Mesothelial cell of epicardium (in vitro differentiated cells): Measurements from ENCODE around the gene ADD1. TPM values are rescaled to one million over a fixed set of nuclear protein-coding genes. Genes with fewer than 3 reads are reported as not detected.
A peak's percentile ranks its signal among the peaks of the same experiment; 100 is the strongest.

ENCODE experiments used
- DNase-seq, 2 experiments: peaks; one replicate each; pipeline ENCODE4 v3.0.0; 2021; ENCODE audit warnings: low spot score in 2 of 2; ENCODE audit not compliant: unreplicated experiment in 2 of 2
- H3K27ac Mint-ChIP-seq: 2 replicates; pipeline ENCODE4 v1.8.0; 2021; ENCODE audit warnings: mixed read lengths
- H3K27me3 Mint-ChIP-seq: 2 replicates; pipeline ENCODE4 v1.8.0; 2021; ENCODE audit warnings: low read depth, mixed read lengths
- H3K36me3 Mint-ChIP-seq: 2 replicates; pipeline ENCODE4 v1.8.0; 2021; ENCODE audit warnings: mixed read lengths
- H3K4me1 Mint-ChIP-seq: 2 replicates; pipeline ENCODE4 v1.8.0; 2021; ENCODE audit warnings: mixed read lengths
- H3K4me3 Mint-ChIP-seq: 2 replicates; pipeline ENCODE4 v1.8.0; 2021; ENCODE audit warnings: mild to moderate bottlenecking, moderate library complexity, mixed read lengths
- H3K9me3 Mint-ChIP-seq: 2 replicates; pipeline ENCODE4 v1.8.0; 2021; ENCODE audit warnings: mixed read lengths
- total RNA-seq: library from RNA; stranded (reverse); gene quantifications from 3 replicates; pipeline ENCODE4 v1.2.1, GENCODE V29; 2021
- TF ChIP-seq, protein P1 (sequence below): fragments of 200-600 bp; sonication (generic); IDR thresholded peaks from one replicate; pipeline ENCODE4 v1.5.0; 2021; ENCODE audit warnings: antibody characterized with exemption; ENCODE audit not compliant: unreplicated experiment

ADD1 gene, protein sequence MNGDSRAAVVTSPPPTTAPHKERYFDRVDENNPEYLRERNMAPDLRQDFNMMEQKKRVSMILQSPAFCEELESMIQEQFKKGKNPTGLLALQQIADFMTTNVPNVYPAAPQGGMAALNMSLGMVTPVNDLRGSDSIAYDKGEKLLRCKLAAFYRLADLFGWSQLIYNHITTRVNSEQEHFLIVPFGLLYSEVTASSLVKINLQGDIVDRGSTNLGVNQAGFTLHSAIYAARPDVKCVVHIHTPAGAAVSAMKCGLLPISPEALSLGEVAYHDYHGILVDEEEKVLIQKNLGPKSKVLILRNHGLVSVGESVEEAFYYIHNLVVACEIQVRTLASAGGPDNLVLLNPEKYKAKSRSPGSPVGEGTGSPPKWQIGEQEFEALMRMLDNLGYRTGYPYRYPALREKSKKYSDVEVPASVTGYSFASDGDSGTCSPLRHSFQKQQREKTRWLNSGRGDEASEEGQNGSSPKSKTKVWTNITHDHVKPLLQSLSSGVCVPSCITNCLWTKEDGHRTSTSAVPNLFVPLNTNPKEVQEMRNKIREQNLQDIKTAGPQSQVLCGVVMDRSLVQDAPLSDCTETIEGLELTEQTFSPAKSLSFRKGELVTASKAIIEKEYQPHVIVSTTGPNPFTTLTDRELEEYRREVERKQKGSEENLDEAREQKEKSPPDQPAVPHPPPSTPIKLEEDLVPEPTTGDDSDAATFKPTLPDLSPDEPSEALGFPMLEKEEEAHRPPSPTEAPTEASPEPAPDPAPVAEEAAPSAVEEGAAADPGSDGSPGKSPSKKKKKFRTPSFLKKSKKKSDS
- 277 to 297 TPM (median 287 TPM) in 3 replicates for total RNA-seq

DNA sequence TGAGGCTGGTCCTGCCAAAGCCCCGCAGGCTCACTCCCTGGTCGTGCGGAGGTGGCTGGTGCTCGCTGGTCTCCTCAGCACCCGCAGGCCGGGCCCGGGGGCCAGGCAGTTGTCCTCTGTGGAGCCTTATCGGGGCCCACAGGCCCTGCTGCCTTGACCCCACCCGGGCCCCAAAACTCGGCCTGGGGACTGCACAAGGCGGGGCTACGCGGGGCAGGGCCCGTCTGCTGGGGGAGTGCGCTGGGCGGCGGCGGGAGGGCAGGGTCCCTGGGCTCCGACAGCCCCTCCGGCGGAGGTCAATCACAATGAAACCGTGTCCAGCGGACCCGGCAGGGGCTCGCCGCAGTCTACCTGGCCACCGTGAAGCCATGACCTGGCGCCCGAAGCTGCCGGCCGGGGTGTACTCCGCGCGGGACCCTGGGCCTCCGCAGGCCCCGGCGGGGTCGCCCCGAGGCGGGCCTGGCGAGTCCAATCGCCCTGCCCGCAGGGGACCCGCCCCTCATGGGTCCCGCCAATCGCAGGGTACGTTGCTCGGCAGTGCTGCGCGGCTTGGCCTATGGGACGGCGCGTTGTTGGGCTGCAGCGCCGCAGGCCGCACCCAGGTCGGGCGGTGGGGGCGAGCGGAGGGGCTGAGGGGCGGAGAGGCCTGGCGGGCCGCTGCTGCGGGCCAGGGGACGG is at the start of gene ADD1:
ADD1 (plus strand) TSS at position 582 of the 678 bp plus-strand sequence. CDS start 32,072 bp downstream, outside the sequence.
- H3K4me3 Mint-ChIP-seq, result peak within 1 kb of the TSS; percentile 88
- H3K27ac Mint-ChIP-seq, result peak within 1 kb of the TSS; percentile 95
- no peaks in the 10 kb centered on the region for H3K27me3 Mint-ChIP-seq
- H3K9me3 Mint-ChIP-seq, result peaks cover 10% of the 10 kb centered on the region
- peak; percentile 86 to 99 for DNase-seq
- H3K36me3 Mint-ChIP-seq, result peaks cover 8% of the 10 kb centered on the region
- TF ChIP-seq, protein P1, sequence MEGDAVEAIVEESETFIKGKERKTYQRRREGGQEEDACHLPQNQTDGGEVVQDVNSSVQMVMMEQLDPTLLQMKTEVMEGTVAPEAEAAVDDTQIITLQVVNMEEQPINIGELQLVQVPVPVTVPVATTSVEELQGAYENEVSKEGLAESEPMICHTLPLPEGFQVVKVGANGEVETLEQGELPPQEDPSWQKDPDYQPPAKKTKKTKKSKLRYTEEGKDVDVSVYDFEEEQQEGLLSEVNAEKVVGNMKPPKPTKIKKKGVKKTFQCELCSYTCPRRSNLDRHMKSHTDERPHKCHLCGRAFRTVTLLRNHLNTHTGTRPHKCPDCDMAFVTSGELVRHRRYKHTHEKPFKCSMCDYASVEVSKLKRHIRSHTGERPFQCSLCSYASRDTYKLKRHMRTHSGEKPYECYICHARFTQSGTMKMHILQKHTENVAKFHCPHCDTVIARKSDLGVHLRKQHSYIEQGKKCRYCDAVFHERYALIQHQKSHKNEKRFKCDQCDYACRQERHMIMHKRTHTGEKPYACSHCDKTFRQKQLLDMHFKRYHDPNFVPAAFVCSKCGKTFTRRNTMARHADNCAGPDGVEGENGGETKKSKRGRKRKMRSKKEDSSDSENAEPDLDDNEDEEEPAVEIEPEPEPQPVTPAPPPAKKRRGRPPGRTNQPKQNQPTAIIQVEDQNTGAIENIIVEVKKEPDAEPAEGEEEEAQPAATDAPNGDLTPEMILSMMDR, result no peak
- H3K4me1 Mint-ChIP-seq, result peaks cover 30% of the 10 kb centered on the region

DNA sequence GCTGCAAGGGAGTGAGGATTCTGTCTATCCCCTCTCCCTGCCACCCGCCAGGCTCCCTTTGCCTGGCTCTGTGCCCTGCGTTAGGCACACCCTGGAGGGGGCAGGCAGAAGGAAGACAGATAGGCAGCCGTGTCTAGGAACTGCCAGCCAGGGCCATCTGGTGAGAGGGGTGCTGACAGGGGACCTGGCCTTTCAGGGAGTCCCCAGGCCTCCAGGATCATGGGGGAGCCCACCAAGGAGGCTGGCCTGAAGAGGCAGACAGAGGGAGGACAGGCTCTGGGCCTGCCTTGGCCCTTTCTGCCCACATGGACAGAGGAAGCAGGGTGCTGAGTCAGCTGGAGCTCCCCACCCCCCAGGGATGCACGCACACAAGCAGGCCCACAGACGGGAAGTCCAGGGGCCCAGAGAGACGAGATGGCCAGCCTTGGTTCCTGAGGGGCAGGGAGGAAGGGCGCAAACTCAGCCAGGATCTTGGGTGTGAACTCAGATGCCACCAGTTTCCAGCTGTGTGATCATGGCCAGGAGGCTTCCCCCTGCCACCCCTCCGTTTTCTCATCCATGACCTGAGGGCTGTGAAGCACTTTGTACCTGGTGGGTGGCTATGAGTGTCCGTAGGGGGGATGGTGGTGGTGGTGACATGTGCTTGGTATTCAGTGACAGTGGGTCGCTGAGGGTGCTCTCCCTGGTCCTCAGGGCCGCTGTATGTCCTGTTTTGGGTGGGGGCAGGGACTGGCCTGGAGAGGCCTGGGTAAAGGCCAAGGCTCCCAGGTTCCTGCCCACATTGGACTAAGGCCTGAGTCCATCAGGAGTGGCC is 49.0 kb upstream of the ADD1 start:
- Mint-ChIP-seq H3K27ac (peak overlapping the region; percentile 16), H3K4me3 (peak overlapping the region; percentile 71), H3K4me1 (peaks cover 31% of the 10 kb centered on the region), H3K27me3 (peaks cover 6% of the 10 kb centered on the region), H3K36me3 (no peaks in the 10 kb centered on the region), H3K9me3 (no peaks in the 10 kb centered on the region)
- TF ChIP-seq, protein P1, result no peak
- no peak for DNase-seq

DNA sequence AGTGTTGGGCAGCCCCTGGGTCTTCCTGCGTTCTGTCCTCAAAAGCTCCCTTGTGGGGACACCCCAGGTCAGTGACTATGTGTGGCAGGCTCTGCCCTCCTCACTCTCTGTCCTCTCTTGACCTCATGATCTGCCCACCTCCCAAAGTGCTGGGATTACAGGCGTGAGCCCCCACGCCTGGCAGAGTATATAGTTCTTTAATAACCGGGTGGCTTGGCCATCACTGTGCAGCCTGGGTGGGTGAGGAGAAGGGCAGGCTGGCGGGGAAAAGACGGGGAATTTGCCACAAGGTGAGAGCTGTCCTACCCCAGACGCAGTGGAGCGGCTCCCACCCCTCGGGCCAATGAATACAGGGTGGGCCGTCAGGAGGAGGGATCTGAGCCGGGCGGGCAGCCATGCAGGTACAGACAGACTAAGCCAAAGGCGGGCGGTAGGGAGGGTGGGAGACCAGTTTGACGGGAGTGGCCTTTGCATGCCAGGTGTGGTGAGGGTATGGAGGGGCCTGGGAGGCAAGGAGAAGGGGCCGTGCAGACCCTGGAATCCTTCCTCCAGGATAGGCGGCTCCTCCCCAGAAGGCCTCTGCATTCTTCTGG is 48.2 kb upstream of the ADD1 start:
- Mint-ChIP-seq H3K36me3 (no peaks in the 10 kb centered on the region), H3K9me3 (no peaks in the 10 kb centered on the region), H3K27ac (no peak overlapping the region), H3K27me3 (peaks cover 6% of the 10 kb centered on the region), H3K4me1 (peaks cover 34% of the 10 kb centered on the region), H3K4me3 (no peak overlapping the region)
- TF ChIP-seq, protein P1, result no peak
- no peak for DNase-seq

DNA sequence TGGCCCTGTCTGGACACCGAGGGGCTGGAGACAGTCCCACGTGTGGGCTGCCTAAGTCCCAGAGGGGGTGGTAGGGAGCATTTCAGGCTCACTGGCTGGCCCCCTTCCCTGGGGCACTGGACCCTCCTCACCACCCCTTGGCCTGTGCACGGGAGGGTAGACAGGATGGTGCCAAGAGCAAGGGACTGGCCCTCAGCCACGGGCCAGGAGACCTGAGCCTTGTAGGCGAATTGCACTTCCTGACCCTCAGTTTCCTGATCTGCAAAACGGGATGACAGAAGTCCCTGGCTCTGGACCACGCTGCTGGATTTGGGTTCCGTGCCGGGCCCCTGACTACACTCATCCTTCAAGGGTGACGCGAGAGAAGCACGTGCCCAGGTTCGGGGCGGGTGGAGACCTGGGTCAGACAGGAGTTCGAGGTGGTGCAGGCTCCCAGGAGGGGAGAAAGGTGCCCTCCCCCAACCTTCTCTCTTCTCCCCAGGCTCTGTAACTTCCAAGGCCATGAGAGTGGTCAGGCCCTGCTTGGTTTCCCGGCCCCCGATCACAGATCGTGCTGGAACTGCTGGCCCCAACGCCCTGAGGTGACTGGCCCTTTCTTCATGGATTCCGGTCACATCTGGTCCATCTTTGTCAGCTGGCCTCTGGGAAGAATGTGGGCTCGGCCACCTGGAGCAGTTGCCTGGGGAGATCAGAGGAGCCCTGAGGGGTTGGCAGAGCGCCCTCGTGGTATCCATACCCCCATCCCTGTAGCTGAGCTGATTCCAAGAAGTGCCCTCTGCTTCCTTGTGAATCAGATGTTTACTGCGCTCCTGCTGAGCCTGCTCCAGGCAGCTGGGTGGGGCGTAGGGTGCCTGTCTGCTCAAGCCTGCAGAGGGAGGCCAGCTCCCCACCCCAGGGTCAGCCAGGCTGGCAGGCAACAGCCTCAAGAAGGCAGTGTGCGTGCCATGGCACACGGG is 47.5 kb upstream of the ADD1 start:
- Mint-ChIP-seq H3K9me3 (no peaks in the 10 kb centered on the region), H3K4me3 (no peak overlapping the region), H3K27ac (no peak overlapping the region), H3K27me3 (peaks cover 6% of the 10 kb centered on the region), H3K4me1 (peaks cover 36% of the 10 kb centered on the region), H3K36me3 (no peaks in the 10 kb centered on the region)
- DNase-seq, result no peak
- TF ChIP-seq, protein P1, result no peak
